Neural progenitor cell (in vitro differentiated cells): ENCODE measurements around the gene ITGB8.

ENCODE experiments used
- EZH2 ChIP-seq: fragments of 200-600 bp; sonication (generic); IDR thresholded peaks from 2 replicates; pipeline ENCODE4 v1.6.1; 2017; ENCODE audit warnings: antibody characterized with exemption, mild to moderate bottlenecking, moderate library complexity
- TF ChIP-seq, protein P1 (sequence below): fragments of 200-600 bp; sonication (generic); IDR thresholded peaks from 2 replicates; pipeline ENCODE4 v1.5.1; 2017; ENCODE audit warnings: antibody characterized with exemption, mild to moderate bottlenecking

DNA sequence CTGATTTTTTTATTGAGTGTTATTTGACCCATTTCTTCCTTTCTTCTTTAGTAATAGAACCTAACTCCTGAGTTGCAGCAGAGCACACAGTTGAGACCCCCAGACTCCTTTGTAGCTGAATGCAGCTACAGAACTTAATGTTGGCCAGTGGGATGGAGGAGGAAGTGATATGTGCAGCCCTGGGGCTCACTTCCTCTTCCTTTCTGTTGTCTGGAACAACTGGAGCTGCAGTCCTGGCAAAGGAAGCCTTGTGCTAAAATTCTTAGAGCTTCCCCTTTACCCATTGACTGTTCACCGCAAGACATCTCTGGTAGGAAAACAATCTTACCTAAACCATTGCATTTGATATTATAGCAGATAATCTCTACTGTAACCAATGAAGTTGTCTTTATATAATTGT lies 86.6 kb downstream of the ITGB8 start:
- TF ChIP-seq, protein P1, sequence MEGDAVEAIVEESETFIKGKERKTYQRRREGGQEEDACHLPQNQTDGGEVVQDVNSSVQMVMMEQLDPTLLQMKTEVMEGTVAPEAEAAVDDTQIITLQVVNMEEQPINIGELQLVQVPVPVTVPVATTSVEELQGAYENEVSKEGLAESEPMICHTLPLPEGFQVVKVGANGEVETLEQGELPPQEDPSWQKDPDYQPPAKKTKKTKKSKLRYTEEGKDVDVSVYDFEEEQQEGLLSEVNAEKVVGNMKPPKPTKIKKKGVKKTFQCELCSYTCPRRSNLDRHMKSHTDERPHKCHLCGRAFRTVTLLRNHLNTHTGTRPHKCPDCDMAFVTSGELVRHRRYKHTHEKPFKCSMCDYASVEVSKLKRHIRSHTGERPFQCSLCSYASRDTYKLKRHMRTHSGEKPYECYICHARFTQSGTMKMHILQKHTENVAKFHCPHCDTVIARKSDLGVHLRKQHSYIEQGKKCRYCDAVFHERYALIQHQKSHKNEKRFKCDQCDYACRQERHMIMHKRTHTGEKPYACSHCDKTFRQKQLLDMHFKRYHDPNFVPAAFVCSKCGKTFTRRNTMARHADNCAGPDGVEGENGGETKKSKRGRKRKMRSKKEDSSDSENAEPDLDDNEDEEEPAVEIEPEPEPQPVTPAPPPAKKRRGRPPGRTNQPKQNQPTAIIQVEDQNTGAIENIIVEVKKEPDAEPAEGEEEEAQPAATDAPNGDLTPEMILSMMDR, result no peak
- no peak for TF ChIP-seq EZH2
